Effector memory CD4-positive, alpha-beta T cell (primary cell): ENCODE measurements around the gene ATRN.

Experiments used
- DNase-seq, 3 donors: peaks; one replicate each; pipeline ENCODE4 v3.0.0-alpha.2; 2020
- H3K27ac ChIP-seq: 2 replicates; pipeline ENCODE4 v1.7.0; 2013; ENCODE audit warnings: mild to moderate bottlenecking, low read length, moderate library complexity; ENCODE audit not compliant: insufficient read depth, poor library complexity, severe bottlenecking
- H3K27me3 ChIP-seq: replicated peaks from 2 replicates; pipeline ENCODE4 v1.7.0; 2013; ENCODE audit warnings: mild to moderate bottlenecking, low read length; ENCODE audit not compliant: insufficient read depth, control insufficient read depth, poor library complexity, severe bottlenecking
- H3K36me3 ChIP-seq: 2 replicates; pipeline ENCODE4 v1.7.0; 2013; ENCODE audit warnings: mild to moderate bottlenecking, low read length, moderate library complexity; ENCODE audit not compliant: control insufficient read depth, insufficient read depth
- H3K4me1 ChIP-seq: 2 replicates; pipeline ENCODE4 v1.7.0; 2013; ENCODE audit warnings: low read length, mild to moderate bottlenecking; ENCODE audit not compliant: control insufficient read depth, insufficient read depth, poor library complexity, severe bottlenecking
- H3K4me3 ChIP-seq: 2 replicates; pipeline ENCODE4 v1.7.0; 2013; ENCODE audit warnings: low read length, low read depth, mild to moderate bottlenecking; ENCODE audit not compliant: insufficient read depth, poor library complexity, severe bottlenecking
- H3K9me3 ChIP-seq: 2 replicates; pipeline ENCODE4 v1.7.0; 2013; ENCODE audit warnings: mild to moderate bottlenecking, low read length, moderate library complexity; ENCODE audit not compliant: control insufficient read depth

The ATRN gene

GRCh38 chr20:3631534-3631933 lies 160.7 kb downstream of the ATRN start:
- H3K4me1 ChIP-seq: no peaks in the 10 kb centered on the region
- no peak overlapping the region for H3K27ac ChIP-seq
- H3K4me3 ChIP-seq: no peak overlapping the region
- no peaks in the 10 kb centered on the region for H3K27me3 ChIP-seq
- no peak for DNase-seq
- no peaks in the 10 kb centered on the region for H3K9me3 ChIP-seq
- H3K36me3 ChIP-seq: no peaks in the 10 kb centered on the region

- H3K4me1 ChIP-seq: no peaks in the 10 kb centered on the region
- no peak overlapping the region for H3K27ac ChIP-seq
- H3K27me3 ChIP-seq: no peaks in the 10 kb centered on the region
- DNase-seq: no peak
- no peaks in the 10 kb centered on the region for H3K9me3 ChIP-seq
- peaks cover 1% of the 10 kb centered on the region for H3K36me3 ChIP-seq
- no peak overlapping the region for H3K4me3 ChIP-seq
Observed at GRCh38 chr20:3632311-3633004, 161.6 kb downstream of the ATRN start.

- peaks cover 3% of the 10 kb centered on the region for H3K36me3 ChIP-seq
- no peak overlapping the region for H3K4me3 ChIP-seq
- no peaks in the 10 kb centered on the region for H3K9me3 ChIP-seq
- no peaks in the 10 kb centered on the region for H3K27me3 ChIP-seq
- no peaks in the 10 kb centered on the region for H3K4me1 ChIP-seq
- H3K27ac ChIP-seq: no peak overlapping the region
- no peak for DNase-seq
Observed at GRCh38 chr20:3633913-3634478, 163.2 kb downstream of the ATRN start.

- no peaks in the 10 kb centered on the region for H3K9me3 ChIP-seq
- no peak for DNase-seq
- peaks cover 3% of the 10 kb centered on the region for H3K36me3 ChIP-seq
- H3K27me3 ChIP-seq: no peaks in the 10 kb centered on the region
- no peaks in the 10 kb centered on the region for H3K4me1 ChIP-seq
- no peak overlapping the region for H3K27ac ChIP-seq
- no peak overlapping the region for H3K4me3 ChIP-seq
Observed at GRCh38 chr20:3635346-3635745, 164.5 kb downstream of the ATRN start.

GRCh38 chr20:3640259-3640658 lies 169.4 kb downstream of the ATRN start:
- no peaks in the 10 kb centered on the region for H3K9me3 ChIP-seq
- H3K27ac ChIP-seq: no peak overlapping the region
- no peak overlapping the region for H3K4me3 ChIP-seq
- no peak for DNase-seq
- H3K27me3 ChIP-seq: no peaks in the 10 kb centered on the region
- H3K4me1 ChIP-seq: no peaks in the 10 kb centered on the region
- H3K36me3 ChIP-seq: peaks cover 7% of the 10 kb centered on the region

GRCh38 chr20:3645309-3646066 lies 174.7 kb downstream of the ATRN start:
- Histone ChIP-seq H3K4me3 (no peak overlapping the region), H3K36me3 (peaks cover 9% of the 10 kb centered on the region), H3K9me3 (no peaks in the 10 kb centered on the region), H3K4me1 (no peaks in the 10 kb centered on the region), H3K27me3 (no peaks in the 10 kb centered on the region), H3K27ac (no peak overlapping the region)
- no peak for DNase-seq

- Histone ChIP-seq H3K27ac (no peak overlapping the region), H3K4me1 (no peaks in the 10 kb centered on the region), H3K4me3 (no peak overlapping the region), H3K9me3 (no peaks in the 10 kb centered on the region), H3K36me3 (peaks cover 9% of the 10 kb centered on the region), H3K27me3 (no peaks in the 10 kb centered on the region)
- no peak for DNase-seq
Observed at GRCh38 chr20:3646067-3646440, 175.2 kb downstream of the ATRN start.

GRCh38 chr20:3646651-3647050 lies 175.8 kb downstream of the ATRN start:
- no peaks in the 10 kb centered on the region for H3K4me1 ChIP-seq
- peaks cover 9% of the 10 kb centered on the region for H3K36me3 ChIP-seq
- no peak for DNase-seq
- H3K27me3 ChIP-seq: no peaks in the 10 kb centered on the region
- H3K9me3 ChIP-seq: no peaks in the 10 kb centered on the region
- no peak overlapping the region for H3K4me3 ChIP-seq
- no peak overlapping the region for H3K27ac ChIP-seq

- no peak for DNase-seq
- Histone ChIP-seq H3K9me3 (no peaks in the 10 kb centered on the region), H3K4me1 (no peaks in the 10 kb centered on the region), H3K4me3 (no peak overlapping the region), H3K27me3 (no peaks in the 10 kb centered on the region), H3K36me3 (peaks cover 9% of the 10 kb centered on the region), H3K27ac (no peak overlapping the region)
Observed at GRCh38 chr20:3647473-3647872, 176.7 kb downstream of the ATRN start.

GRCh38 chr20:3648951-3649350 lies 178.1 kb downstream of the ATRN start:
- H3K4me3 ChIP-seq: no peak overlapping the region
- H3K27me3 ChIP-seq: no peaks in the 10 kb centered on the region
- H3K4me1 ChIP-seq: peaks cover 5% of the 10 kb centered on the region
- H3K27ac ChIP-seq: no peak overlapping the region
- no peaks in the 10 kb centered on the region for H3K9me3 ChIP-seq
- peaks cover 9% of the 10 kb centered on the region for H3K36me3 ChIP-seq
- no peak for DNase-seq
